Heart left ventricle (tissue), 13 donors: ENCODE data around the gene GRAMD2B.

Source experiments
- CTCF ChIP-seq, 12 donors: fragments of 200-600 bp; sonication (generic) in 4 of 12; IDR thresholded peaks; one replicate each; pipeline versions ENCODE4 v1.5.0 to v1.8.0; 2018 to 2022; ENCODE audit warnings: antibody characterized with exemption in 12 of 12, mild to moderate bottlenecking in 5 of 12
- POLR2A ChIP-seq, 2 donors: fragments of 450-650 bp; IDR thresholded peaks; one replicate each; pipeline ENCODE4 v1.6.1; 2017; ENCODE audit warnings: antibody characterized with exemption in 2 of 2, mild to moderate bottlenecking in 2 of 2, moderate library complexity in 2 of 2
- donor health status: ischemic (EF 13 %, LVEDD 7.1; RV severe dilation, severe dysfunction).
- donor health status: DM: no; HTN: yes; CAD: no.
- donor health status: DM: no; HTN: no; CAD: no.
- donor health status: ischemic (EF 25% LVEDD 6.9; RV normal size, moderate dysfunction).
- donor health status: ischemic (EF 25% LVEDD 5.7; RV mildly dilated, moderate dysfunction).
- donor health status: ischemic (EF 35%, LVEDD 5.7; RV mildly dilated, moderate dysfunction).
- donor health status: nonischemic (EF 11% LVEDD 7.7; RV severe dilation, severe dysfunction).
- donor health status: DM: yes; HTN: yes; CAD: no.
- donor health status: PGD.
- donor health status: ischemic (EF 29% LVEDD 5.4; RV normal size, mild dysfunction).
- donor health status: nonischemic (EF 23%, LVEDD 6.1; RV moderate dilation, normal function).

GRCh38 chr5:126400621-126401251 lies 22.5 kb upstream of the GRAMD2B start:
- TF ChIP-seq CTCF (IDR thresholded peaks at IDR 0.05) (no peak), POLR2A (IDR thresholded peaks at IDR 0.05) (no peak)
